Measurements from ENCODE around the gene TMED4. TPM values are rescaled to one million over a fixed set of nuclear protein-coding genes. Genes with fewer than 3 reads are reported as not detected.

TMED4 gene
- total RNA-seq, 1 donor, result 90.1 TPM

- Histone ChIP-seq H3K27me3 (ENCODE audit: insufficient read depth, low read length) (no peaks in the 10 kb centered on the region), H3K4me2 (ENCODE audit: insufficient read depth, low read length) (peak overlapping the region; percentile 55), H3K4me3 (ENCODE audit: insufficient read depth, low read length) (no peak overlapping the region), H3K9me3 (ENCODE audit: low read depth, low read length) (no peaks in the 10 kb centered on the region), H3K4me1 (ENCODE audit: insufficient read depth, low read length) (peaks cover 34% of the 10 kb centered on the region), H2AFZ (ENCODE audit: low read length) (peak overlapping the region; percentile 35), H3K36me3 (ENCODE audit: insufficient read depth, low read length) (peaks cover 2% of the 10 kb centered on the region), H3K27ac (ENCODE audit: low read depth, low read length) (peak overlapping the region; percentile 71), H4K20me1 (ENCODE audit: insufficient read depth, low read length) (peaks cover 7% of the 10 kb centered on the region), H3K79me2 (ENCODE audit: insufficient read depth, low read length) (peaks cover 95% of the 10 kb centered on the region)
- no peak for TF ChIP-seq CTCF (IDR thresholded peaks at IDR 0.05; ENCODE audit: extremely low read depth, low read depth, low read length)
- DNase-seq (ENCODE audit: insufficient read length, low spot score, missing footprints), result no peak
Observed at GRCh38 chr7:44618045-44618444, 36.0 kb upstream of the TMED4 start.

- Histone ChIP-seq H2AFZ (ENCODE audit: low read length) (peak overlapping the region; percentile 35), H3K79me2 (ENCODE audit: insufficient read depth, low read length) (peaks cover 95% of the 10 kb centered on the region), H3K9me3 (ENCODE audit: low read depth, low read length) (no peaks in the 10 kb centered on the region), H3K4me3 (ENCODE audit: insufficient read depth, low read length) (peak overlapping the region; percentile 0), H3K4me1 (ENCODE audit: insufficient read depth, low read length) (peaks cover 28% of the 10 kb centered on the region), H3K36me3 (ENCODE audit: insufficient read depth, low read length) (peaks cover 2% of the 10 kb centered on the region), H4K20me1 (ENCODE audit: insufficient read depth, low read length) (no peaks in the 10 kb centered on the region), H3K27ac (ENCODE audit: low read depth, low read length) (peak overlapping the region; percentile 71), H3K4me2 (ENCODE audit: insufficient read depth, low read length) (peak overlapping the region; percentile 55), H3K27me3 (ENCODE audit: insufficient read depth, low read length) (no peaks in the 10 kb centered on the region)
- TF ChIP-seq CTCF (IDR thresholded peaks at IDR 0.05; ENCODE audit: extremely low read depth, low read depth, low read length), result no peak
- peak; percentile 36 for DNase-seq (ENCODE audit: insufficient read length, low spot score, missing footprints)
Observed at GRCh38 chr7:44617225-44617890, 35.3 kb upstream of the TMED4 start.

- Histone ChIP-seq H3K9me3 (ENCODE audit: low read depth, low read length) (no peaks in the 10 kb centered on the region), H3K36me3 (ENCODE audit: insufficient read depth, low read length) (peaks cover 2% of the 10 kb centered on the region), H3K4me3 (ENCODE audit: insufficient read depth, low read length) (no peak overlapping the region), H3K4me1 (ENCODE audit: insufficient read depth, low read length) (peaks cover 26% of the 10 kb centered on the region), H3K27me3 (ENCODE audit: insufficient read depth, low read length) (no peaks in the 10 kb centered on the region), H3K4me2 (ENCODE audit: insufficient read depth, low read length) (no peak overlapping the region), H2AFZ (ENCODE audit: low read length) (no peak overlapping the region), H4K20me1 (ENCODE audit: insufficient read depth, low read length) (no peaks in the 10 kb centered on the region), H3K79me2 (ENCODE audit: insufficient read depth, low read length) (peaks cover 93% of the 10 kb centered on the region), H3K27ac (ENCODE audit: low read depth, low read length) (no peak overlapping the region)
- DNase-seq (ENCODE audit: insufficient read length, low spot score, missing footprints), result no peak
- TF ChIP-seq CTCF (IDR thresholded peaks at IDR 0.05; ENCODE audit: extremely low read depth, low read depth, low read length), result no peak
Observed at GRCh38 chr7:44616545-44616944, 34.5 kb upstream of the TMED4 start.

- Histone ChIP-seq H3K4me1 (ENCODE audit: insufficient read depth, low read length) (peaks cover 21% of the 10 kb centered on the region), H3K4me2 (ENCODE audit: insufficient read depth, low read length) (no peak overlapping the region), H3K4me3 (ENCODE audit: insufficient read depth, low read length) (no peak overlapping the region), H3K27me3 (ENCODE audit: insufficient read depth, low read length) (no peaks in the 10 kb centered on the region), H3K79me2 (ENCODE audit: insufficient read depth, low read length) (peaks cover 90% of the 10 kb centered on the region), H2AFZ (ENCODE audit: low read length) (no peak overlapping the region), H3K36me3 (ENCODE audit: insufficient read depth, low read length) (peaks cover 2% of the 10 kb centered on the region), H4K20me1 (ENCODE audit: insufficient read depth, low read length) (no peaks in the 10 kb centered on the region), H3K9me3 (ENCODE audit: low read depth, low read length) (no peaks in the 10 kb centered on the region), H3K27ac (ENCODE audit: low read depth, low read length) (no peak overlapping the region)
- DNase-seq (ENCODE audit: insufficient read length, low spot score, missing footprints), result no peak
- no peak for TF ChIP-seq CTCF (IDR thresholded peaks at IDR 0.05; ENCODE audit: extremely low read depth, low read depth, low read length)
Observed at GRCh38 chr7:44615793-44616192, 33.8 kb upstream of the TMED4 start.

All from osteoblast (primary cell).